CD4-positive, alpha-beta T cell treated with Interleukin-4 for 4 hours (primary cell): ENCODE measurements around the gene AP1M2.
"Not testable (repeated sequence)": the region's sequence is repeated elsewhere in the genome, so short reads cannot be mapped to it uniquely, and the experiment has no call there.

Source experiments
- DNase-seq: peaks from one replicate; pipeline ENCODE4 v3.0.0-alpha.2; 2020

AP1M2 gene

GRCh38 chr19:10600149-10600548 lies 13.0 kb upstream of the AP1M2 start:
- no peak for DNase-seq

- no peak for DNase-seq
Measured at GRCh38 chr19:10593820-10594637, 6.9 kb upstream of the AP1M2 start.

GRCh38 chr19:10593148-10593547 lies 6.0 kb upstream of the AP1M2 start:
- no peak for DNase-seq

GRCh38 chr19:10587839-10588150 lies 683 bp upstream of the AP1M2 start:
- no peak for DNase-seq

- no peak for DNase-seq
Measured at GRCh38 chr19:10586396-10586795, 716 bp downstream of the AP1M2 start.

- DNase-seq = no peak
Measured at GRCh38 chr19:10583036-10583776, 3.9 kb downstream of the AP1M2 start.

- DNase-seq = no peak
Measured at GRCh38 chr19:10582091-10582490, 5.0 kb downstream of the AP1M2 start.

GRCh38 chr19:10580979-10581631 lies 6.0 kb downstream of the AP1M2 start:
- DNase-seq = peak; percentile 87

GRCh38 chr19:10577951-10578350 lies 9.2 kb downstream of the AP1M2 start:
- no peak for DNase-seq

GRCh38 chr19:10575011-10575716 lies 11.9 kb downstream of the AP1M2 start:
- DNase-seq = no peak

GRCh38 chr19:10574462-10574861 lies 12.7 kb downstream of the AP1M2 start:
- DNase-seq = no peak

GRCh38 chr19:10573793-10574192 lies 13.3 kb downstream of the AP1M2 start:
- DNase-seq = not testable (repeated sequence)

GRCh38 chr19:10568826-10569651 lies 18.1 kb downstream of the AP1M2 start, which contains the start of gene CDKN2D:
Gene CDKN2D (minus strand): TSS chr19:10568979. CDS start chr19:10568653, 326 bp downstream.
- peak; percentile 100 for DNase-seq

GRCh38 chr19:10568062-10568825 lies 18.9 kb downstream of the AP1M2 start:
- DNase-seq = peak; percentile 60

GRCh38 chr19:10567656-10568055 lies 19.5 kb downstream of the AP1M2 start:
- peak; percentile 24 for DNase-seq

GRCh38 chr19:10566658-10567410 lies 20.3 kb downstream of the AP1M2 start:
- peak; percentile 83 for DNase-seq

GRCh38 chr19:10566408-10566657 lies 20.8 kb downstream of the AP1M2 start:
- DNase-seq = no peak

GRCh38 chr19:10565567-10566407 lies 21.3 kb downstream of the AP1M2 start, which contains the start of gene KRI1:
Gene KRI1 (minus strand): TSS chr19:10566010. CDS start chr19:10565999, 11 bp downstream.
- DNase-seq = peak; percentile 98

GRCh38 chr19:10565028-10565566 lies 22.0 kb downstream of the AP1M2 start:
- DNase-seq = peak; percentile 54
